Stimulated activated CD4-positive, alpha-beta T cell treated with anti-CD3 and anti-CD28 coated beads, Interleukin-15, amount 100 ng/mL, for 1 hour (primary cell): ENCODE measurements around the gene NFATC3.
"Not testable (repeated sequence)": the region's sequence is repeated elsewhere in the genome, so short reads cannot be mapped to it uniquely, and the experiment has no call there.

Source experiments
- DNase-seq, 2 donors: peaks; one replicate each; pipeline ENCODE4 v3.0.0-alpha.2; 2020; ENCODE audit warnings: low read depth in 1 of 2, low spot score in 1 of 2

NFATC3 gene

DNA sequence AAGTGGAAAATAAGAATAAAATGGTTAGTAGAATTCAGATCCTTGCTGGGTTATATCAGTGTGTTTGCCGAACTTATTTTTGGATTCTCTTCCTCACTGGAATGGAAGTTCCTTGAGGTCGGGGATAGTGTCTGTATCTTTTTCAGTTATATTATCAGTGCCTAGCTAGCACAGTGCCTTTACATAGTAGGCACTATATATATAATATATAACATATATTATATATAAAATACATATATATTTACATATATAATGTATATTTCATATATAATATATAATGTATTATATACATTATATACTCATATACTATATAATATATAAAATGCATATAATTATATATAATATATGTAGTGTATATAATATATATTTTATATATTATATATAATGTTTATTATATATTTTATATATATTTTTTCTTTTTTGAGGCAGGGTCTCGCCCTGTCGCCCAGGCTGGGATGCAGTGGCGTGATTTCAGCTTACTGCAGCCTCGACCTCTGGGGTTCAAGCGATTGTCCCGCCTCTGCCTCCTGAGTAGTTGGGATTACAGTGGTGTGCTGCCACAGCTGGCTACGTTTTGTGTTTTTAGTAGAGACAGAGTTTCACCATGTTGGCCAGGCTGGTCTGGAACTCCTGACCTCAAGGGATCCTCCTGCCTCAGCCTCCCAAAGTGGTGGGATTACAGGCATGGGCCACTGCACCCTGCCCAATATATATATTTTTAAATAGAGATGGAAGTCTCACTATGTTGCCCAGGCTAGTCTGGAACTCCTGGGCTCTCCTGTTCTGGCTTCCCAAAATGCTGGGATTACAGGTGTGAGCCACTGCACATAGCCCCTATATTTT is 3.2 kb downstream of the NFATC3 start:
- DNase-seq = no peak

DNA sequence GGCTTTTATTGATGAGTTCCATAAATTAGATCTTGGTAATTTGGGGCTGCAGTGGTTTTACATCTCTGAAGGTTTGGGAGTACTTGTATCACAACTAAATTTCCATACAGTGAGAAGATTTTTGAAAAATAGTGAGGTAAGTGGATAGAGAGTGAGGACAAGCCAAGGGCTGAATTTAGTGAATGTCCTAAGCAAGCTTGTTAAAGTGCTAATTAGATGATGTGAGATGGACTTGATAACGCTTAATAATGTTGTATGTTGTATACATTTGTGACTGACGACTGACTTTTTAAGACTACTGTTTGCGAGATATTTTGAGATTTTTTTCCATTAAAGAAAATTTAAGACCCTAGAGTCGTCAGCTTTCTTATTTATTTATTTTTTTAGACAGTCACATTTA is 3.9 kb downstream of the NFATC3 start:
- DNase-seq = no peak

DNA sequence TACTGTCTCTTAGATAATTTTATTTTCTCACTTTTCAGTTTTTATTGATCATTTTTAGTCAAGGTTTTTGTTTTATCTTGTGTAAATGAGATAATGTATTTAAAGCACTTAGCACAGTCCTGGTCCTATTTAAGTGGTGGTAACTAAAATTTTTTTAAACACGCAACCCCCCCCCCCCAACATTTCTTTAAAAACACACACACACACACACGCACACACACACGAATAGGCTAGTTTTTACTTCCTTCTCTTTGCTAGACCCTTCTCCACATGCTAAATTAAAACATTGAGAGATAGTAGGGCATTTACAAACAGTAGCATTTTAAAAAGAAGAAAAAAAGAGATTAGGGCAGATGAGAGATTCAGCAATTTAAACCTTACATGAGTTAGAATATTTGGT is 5.0 kb downstream of the NFATC3 start:
- DNase-seq = no peak

DNA sequence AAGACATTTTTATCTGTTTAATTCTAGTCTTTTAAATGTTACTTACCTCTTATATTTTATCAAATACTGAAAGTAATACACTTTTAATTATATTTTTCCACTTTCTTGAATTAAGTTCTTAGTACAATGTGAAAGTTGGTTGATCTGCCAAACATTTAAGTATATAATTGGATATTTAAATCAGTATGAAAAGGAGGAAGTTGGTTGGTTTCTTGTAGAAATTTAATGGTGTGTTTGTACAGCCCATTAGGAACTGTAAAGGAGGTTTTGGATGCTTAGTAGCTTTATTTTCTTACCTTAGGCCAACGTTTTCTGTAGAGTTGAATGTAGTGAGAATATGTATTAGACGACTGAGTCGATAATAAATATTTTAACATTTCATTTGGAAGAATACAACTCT is 5.4 kb downstream of the NFATC3 start:
- DNase-seq = no peak

DNA sequence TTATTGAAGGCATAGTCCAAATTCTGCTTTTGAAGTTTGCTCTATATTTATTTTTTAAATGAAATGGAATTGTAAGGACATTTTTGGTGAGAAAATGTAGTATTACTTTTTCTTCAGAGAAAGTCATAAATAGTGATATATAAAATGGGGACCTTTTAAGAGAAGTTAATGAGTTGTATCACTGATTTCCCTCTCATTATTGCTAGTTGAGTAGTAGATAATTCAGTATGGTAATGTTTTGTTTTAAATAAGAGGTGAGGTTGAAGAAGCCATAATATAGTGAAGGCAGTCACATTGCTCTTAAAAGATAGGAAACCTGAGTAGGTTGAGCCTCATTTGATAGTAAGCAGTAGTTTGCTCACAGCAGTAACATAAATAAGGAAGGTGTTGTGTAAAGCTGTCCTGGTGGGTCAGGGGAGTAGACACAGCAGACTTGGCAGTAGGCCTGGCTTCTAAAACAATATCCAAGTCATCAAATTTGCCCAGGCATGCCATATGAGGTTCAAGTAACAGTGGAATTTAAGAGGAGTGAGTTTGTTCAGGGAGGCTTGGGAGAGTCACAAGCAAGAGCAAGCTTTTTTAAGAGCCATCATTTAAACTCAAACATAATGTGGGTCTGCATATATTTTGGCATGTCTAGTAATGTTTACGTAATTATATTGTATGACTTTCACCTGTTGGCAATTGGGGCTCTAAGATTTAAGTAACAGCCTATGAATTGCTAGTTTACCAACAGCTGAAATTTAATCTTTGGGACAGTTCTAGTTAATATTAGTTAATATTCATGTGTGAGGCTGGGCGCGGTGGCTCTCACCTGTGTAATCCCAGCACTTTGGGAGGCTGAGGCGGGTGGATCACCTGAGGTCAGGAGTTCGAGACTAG is 6.5 kb downstream of the NFATC3 start:
- DNase-seq = no peak

DNA sequence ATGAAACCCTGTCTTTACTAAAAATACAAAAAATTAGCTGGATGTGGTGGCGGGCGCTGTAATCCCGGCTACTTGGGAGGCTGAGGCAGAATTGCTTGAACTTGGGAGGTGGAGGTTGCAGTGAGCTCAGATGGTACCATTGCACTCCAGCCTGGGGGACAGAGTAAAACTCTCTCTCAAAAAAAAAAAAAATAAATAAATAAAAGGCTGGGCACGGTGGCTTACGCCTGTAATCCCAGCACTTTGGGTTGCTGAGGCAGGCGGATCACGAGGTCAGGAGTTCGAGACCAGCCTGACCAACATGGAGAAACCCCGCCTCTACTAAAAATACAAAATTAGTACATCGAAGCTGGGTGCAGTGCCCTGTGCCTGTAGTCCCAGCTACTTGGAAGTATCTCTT is 7.1 kb downstream of the NFATC3 start:
- not testable (repeated sequence) for DNase-seq

DNA sequence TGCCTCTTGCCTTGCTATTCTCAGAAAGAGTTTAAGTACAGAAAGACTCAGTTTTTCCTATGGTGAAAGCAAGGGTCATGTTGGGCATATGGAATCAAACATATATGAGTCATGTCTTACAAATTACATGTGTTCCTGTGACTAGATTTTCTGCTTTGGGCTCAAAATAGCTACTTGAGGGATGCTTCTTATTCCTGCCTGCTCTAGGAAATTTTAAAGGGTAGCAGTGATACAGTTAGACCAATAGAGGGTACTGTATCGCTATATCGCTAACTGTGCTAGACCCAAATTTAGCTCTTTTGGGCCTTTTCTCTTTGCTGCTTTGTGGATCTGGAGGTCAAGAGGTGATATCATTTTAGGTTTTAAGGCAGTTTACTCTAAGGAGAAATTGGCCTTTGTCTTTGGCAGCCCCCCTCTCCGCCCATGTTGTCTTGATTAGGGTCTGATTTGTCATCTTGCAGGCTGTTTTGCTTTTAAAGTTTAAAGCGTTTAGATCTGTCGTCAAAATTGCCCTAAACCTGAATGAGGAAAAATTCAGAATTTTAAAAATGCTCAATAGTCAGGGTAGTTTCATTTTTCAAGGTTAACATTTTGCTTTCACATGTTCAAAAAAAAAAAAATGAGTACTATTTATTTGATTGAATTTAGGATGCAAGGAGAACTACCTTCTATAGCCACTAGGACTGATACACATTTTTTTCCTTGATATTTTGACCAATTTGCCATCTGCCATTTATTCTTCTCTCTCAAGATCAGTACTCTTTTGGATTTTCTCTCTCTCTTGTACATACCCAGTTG is 8.8 kb downstream of the NFATC3 start:
- DNase-seq = no peak

DNA sequence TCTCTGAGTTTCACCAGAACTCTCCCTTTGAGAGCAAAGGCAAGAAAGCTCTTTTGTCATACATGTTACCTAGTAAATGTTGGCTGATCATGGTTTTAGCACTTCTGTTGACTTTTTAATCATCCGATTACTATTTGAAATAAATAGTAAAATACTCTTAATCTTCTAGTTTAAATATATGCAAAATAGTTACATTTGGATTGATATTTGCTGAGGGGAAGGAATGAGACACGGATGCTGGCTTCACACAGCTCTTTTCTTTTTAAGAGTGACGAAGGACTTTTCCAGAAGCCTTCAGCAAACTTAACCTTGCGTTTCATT is 9.4 kb downstream of the NFATC3 start:
- DNase-seq = no peak

DNA sequence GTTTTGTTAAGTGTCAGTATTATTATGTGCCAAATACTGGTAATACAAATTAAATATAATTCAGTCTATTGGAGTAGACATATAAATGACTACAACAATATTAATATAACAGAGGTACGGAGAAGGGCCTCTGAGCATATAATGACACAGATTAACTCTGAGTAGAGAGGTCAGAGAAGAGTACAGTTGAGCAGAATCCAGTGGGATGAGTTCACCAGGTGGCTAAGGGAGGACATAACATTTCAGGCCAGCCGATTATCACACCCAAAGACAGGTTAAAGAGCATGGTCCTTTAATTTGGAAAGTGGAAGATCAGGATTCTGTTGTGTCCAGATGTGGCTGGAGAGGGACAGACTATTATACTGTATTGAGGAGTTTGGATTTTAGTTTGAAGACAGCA is 11.3 kb downstream of the NFATC3 start:
- DNase-seq = no peak

DNA sequence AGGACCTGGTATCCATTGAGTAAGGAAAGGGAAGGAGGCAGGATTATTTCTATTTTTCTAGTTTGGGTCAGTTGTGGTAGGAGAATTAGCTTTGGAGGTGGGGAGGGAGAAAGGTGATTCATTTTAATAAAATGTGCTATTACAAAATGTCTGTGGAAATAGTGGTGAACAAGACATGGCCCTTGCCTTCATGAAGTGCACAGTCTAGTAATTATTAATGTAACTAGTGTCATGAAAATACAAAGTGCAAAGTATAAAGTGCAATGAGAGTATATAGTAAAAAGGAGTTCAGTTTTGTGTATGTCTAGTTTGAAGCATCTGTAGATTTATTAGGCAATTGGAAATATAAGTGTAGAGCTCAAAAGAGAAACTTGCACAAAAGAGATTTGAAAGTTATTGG is 11.9 kb downstream of the NFATC3 start:
- DNase-seq = no peak

DNA sequence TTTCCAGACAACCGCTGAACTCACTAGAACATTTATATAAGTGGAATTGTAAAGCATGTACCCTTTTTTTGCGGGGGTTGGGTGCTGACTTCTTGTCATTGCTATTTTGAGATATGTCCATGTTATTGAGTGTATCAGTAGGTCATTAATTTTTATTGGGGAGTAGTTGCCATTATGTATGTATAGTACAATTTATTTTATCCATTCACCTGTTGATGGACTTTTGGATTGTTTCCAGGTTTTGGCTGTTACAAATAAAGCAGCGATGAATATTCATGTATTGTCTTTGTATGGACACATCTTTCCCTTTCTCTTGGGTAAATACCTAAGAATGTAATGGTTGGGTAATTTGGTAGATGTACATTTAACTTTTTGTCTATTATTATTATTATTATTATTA is 12.7 kb downstream of the NFATC3 start:
- DNase-seq = no peak

DNA sequence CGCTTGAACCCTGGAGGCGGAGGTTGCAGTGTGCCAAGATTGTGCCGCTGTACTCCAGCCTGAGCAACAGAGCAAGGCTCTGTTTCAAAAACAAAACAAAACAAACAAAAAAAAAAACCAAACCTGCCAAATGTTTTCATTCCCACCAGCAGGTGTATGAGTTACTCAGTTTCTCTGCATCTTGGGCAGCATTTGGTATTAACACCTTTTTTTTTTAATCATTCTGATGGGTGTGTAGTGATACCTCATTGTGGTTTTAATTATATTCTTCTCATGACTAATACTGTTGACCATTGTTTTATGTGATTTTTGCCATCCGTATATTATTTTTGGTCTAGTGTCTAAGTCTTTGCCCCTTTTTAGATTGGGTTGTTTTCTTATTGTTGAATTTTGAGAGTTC is 15.3 kb downstream of the NFATC3 start:
- no peak for DNase-seq

DNA sequence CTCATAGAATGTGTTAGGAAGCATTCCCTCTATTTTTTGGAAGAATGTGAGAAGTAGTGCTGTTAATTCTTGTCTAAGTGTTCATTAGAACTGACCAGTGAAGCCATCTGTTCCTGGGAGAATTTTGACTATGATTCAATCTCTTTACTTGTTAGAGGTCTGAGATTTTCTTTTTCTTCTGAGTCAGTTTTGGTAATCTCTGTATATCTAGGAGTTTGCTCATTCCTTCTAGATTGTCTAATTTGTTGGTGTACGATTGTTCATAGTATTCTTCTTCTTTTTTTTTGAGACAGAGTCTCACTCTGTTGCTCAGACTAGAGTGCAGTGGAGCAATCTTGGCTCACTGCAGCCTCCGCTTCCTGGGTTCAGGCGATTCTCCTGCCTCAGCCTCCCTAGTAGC is 20.4 kb downstream of the NFATC3 start:
- DNase-seq = no peak

DNA sequence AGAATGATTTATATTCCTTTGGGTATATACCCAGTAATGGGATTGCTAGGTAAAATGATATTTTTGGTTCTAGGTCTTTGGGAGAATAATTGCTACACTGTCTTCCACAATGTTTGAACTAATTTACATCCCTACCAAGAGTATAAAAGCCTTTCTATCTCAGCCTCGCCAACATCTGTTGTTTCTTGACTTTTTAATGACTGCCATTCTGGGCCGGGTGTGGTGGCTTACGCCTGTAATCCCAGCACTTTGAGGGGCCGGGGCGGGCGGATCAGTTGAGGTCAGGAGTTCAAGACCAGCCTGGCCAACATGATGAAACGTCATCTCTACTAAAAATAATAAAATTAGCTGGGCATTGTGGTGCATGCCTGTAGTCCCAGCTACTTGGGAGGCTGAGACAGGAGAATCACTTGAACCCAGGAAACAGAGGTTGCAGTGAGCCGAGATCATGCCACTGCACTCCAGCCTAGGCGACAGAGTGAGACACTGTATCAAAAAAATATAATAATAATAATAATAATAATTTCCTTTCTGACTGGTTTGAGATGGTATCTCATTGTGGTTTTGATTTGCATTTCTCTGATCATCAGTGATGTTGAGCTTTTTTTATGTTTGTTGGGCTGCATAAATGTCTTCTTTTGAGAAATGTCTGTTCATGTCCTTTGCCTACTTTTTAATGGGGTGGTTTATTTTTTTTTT is 22.2 kb downstream of the NFATC3 start:
- not testable (repeated sequence) for DNase-seq

DNA sequence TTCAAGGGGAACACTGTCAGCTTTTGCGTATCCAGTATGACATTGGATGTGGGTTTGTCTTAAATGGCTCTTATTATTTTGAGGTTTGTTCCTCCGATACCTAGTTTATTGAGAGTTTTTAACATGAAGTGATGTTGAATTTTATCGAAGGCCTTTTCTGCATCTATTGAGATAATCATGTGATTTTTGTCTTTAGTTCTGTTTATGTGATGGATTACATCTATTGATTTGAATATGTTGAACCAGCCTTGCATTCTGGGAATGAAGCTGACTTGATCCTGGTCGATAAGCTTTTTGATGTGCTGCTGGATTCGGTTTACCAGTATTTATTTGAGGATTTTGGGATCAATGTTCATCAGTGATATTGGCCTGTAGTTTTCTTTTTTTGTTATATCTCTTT is 24.0 kb downstream of the NFATC3 start:
- DNase-seq = not testable (repeated sequence)

DNA sequence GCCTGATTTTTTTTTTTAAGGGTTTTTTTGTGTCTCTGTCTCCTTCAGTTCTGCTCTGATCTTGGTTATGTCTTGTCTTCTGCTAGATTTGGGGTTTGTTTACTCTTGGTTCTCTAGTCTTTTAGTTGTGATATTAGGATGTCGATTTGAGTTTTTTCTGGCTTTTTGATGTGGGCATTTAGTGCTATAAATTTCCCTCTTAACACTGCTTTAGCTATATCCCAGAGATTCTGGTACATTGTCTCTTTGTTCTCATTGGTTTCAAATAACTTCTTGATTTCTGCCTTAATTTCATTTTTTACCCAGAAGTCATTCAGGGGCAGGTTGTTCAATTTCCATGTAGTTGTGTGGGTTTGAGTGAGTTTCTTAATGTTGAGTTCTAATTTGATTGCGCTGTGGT is 25.4 kb downstream of the NFATC3 start:
- DNase-seq = not testable (repeated sequence)

DNA sequence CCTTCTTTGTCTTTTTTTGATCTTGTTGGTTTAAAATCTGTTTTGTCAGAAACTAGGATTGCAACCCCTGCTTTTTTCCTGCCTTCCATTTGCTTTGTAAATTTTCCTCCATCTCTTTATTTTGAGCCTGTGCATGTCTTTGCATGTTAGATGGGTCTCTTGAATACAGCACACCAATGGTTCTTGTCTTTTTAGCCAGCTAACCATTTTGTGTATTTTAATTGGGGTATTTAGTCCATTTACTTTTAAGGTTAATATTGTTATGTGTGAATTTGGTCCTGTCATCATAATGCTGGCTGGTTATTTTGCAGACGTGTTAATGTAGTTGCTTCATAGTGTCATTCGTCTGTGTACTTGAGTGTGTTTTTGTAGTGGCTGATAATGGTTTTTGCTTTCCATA is 26.2 kb downstream of the NFATC3 start:
- DNase-seq = no peak

DNA sequence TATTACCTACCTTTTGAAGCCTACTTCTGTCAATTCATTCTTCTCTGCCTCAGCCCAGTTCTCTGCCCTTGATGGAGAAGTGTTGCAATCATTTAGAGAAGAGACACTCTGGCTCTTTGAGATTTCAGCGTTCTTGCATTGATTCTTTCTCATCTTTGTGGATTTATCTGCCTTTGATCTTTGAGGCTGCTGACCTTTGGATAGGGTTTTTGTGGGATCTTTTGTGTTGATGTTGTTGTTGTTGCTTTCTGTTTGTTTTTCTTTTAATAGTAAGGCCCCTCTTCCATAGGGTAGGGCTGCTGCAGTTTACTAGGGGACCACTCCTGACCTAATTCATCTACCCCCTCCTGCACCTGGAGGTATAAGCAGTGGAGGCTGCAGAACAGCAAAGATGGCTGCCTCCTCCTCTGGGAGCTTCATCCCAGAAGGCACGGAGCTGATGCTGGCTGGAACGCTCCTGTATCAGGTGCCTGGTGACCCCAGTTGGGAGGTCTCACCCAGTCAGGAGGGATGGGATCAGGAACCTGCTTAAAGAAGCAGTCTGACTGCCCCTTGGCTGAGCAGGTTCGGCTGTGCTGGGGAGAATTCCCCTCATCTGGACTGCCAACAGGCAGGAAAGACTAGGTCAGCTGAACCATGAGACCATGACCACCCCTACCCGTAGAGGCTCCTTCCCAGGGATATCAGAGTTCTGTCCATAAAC is 28.0 kb downstream of the NFATC3 start:
- DNase-seq = no peak

DNA sequence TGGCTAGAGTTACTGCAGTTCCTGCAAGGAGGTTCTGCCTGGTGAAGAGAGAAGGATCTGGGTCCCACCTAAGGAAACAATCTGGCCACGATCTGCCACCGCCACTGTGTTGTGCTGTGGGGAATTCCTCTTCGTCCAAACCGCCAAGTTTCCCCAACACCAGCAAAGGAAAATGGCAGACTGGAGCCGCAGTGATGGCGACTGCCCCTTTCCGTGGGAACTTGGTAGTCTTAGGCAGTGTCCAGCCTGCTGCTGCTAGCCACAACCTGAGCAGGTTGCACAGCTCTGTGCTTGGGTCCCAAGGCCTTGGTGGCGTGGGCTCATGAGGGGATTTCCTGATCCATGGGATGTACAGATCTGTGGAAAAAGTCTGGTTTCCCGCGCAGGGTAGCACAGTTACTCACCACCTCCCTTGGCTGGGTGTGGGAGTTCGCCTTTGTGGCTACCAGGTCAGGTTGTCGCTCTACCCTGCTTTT is 28.6 kb downstream of the NFATC3 start:
- no peak for DNase-seq

DNA sequence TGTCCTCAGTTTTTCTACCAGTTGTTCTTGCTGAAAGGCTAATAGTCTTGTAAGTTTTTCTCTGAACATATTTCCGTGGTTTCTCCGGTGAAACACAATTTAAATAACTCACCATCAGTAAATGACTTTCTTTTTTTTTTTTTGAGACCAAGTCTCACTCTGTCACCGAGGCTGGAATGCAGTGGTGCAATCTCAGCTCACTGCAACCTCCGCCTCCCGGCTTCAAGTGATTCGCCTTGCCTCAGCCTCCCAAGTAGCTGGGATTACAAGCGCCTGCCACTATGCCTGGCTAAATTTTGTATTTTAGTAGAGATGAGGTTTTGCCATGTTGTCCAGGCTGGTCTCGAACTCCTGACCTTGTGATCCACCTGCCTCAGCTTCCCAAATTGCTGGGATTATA is 29.8 kb downstream of the NFATC3 start:
- DNase-seq = not testable (repeated sequence)
